Measurements from ENCODE around the gene LRIG1. TPM values are rescaled to one million over a fixed set of nuclear protein-coding genes. Genes with fewer than 3 reads are reported as not detected.

Gene LRIG1
- total and polyA plus RNA-seq, 2 of the 8 experiments (the other 6 are each of a cell fraction or from before 2014, with no cell fraction given): 78.1 to 88.7 TPM

GRCh38 chr3:66414846-66415245 is 86.0 kb downstream of the LRIG1 start:
- Histone ChIP-seq H3K79me1 (ENCODE audit: low read depth, low read length) (peaks cover 28% of the 10 kb centered on the region), H3K27ac (ENCODE audit: low read depth, low read length) (no peak overlapping the region), H2BK120ac (replicated peaks; ENCODE audit: low read depth, low read length) (no peak overlapping the region), H3K23ac (ENCODE audit: insufficient read length) (no peak overlapping the region), H4K91ac (replicated peaks; ENCODE audit: insufficient read length, low read length) (no peak overlapping the region), H3K4me1 (replicated peaks in 1 of 4; ENCODE audit: control insufficient read depth in 3 of 4, insufficient read depth in 4 of 4, low read length in 3 of 4) (peaks cover 4 to 20% (median 7%) of the 10 kb centered on the region in 4 experiments; a peak in 5 of 7 replicates), H2AK5ac (ENCODE audit: low read depth, low read length) (no peak overlapping the region), H4K5ac (ENCODE audit: insufficient read length, low read depth, low read length) (no peak overlapping the region), H3K4me3 (ENCODE audit: extremely low read depth in 1 of 4, insufficient read depth in 2 of 4, low read depth in 3 of 4, low read length in 4 of 4) (no peak overlapping the region), H3K9me3 (ENCODE audit: insufficient read depth in 2 of 2, low read depth in 1 of 2, low read length in 1 of 2) (no peaks in the 10 kb centered on the region), H3K4me2 (ENCODE audit: insufficient read depth in 1 of 2, low read depth in 2 of 2, low read length in 2 of 2) (no peak overlapping the region), H3K27me3 (replicated peaks in 1 of 4; ENCODE audit: control insufficient read depth in 3 of 4, extremely low read depth in 1 of 4, insufficient read depth in 3 of 4, low read length in 3 of 4) (no peaks in the 10 kb centered on the region), H2BK15ac (ENCODE audit: low read length) (no peak overlapping the region), H3K14ac (ENCODE audit: insufficient read length) (no peak overlapping the region), H3K56ac (replicated peaks; ENCODE audit: insufficient read length, low read depth, low read length) (no peak overlapping the region), H2BK12ac (ENCODE audit: low read depth, low read length) (no peak overlapping the region), H2BK5ac (ENCODE audit: low read depth, low read length) (no peak overlapping the region), H4K8ac (ENCODE audit: extremely low read depth, insufficient read depth, low read length) (no peak overlapping the region), H3K36me3 (ENCODE audit: control insufficient read depth in 2 of 4, insufficient read depth in 4 of 4, low read length in 3 of 4) (peaks cover 40 to 70% (median 60%) of the 10 kb centered on the region in 4 experiments), H2AFZ (ENCODE audit: low read length) (no peak overlapping the region), H3K4ac (replicated peaks; ENCODE audit: insufficient read length, low read depth, low read length) (no peak overlapping the region), H3K23me2 (ENCODE audit: low read depth, low read length) (no peaks in the 10 kb centered on the region), H3K79me2 (ENCODE audit: control insufficient read depth in 1 of 2, insufficient read depth in 2 of 2, low read length in 2 of 2) (peaks cover 0 to 73% of the 10 kb centered on the region in 2 experiments; a peak in 3 of 4 replicates), H4K20me1 (replicated peaks in 1 of 2; ENCODE audit: control insufficient read depth in 1 of 2, insufficient read depth in 2 of 2, low read length in 2 of 2) (peaks cover 11 to 15% of the 10 kb centered on the region in 2 experiments), H2BK20ac (ENCODE audit: low read length) (no peak overlapping the region), H3K18ac (ENCODE audit: extremely low read depth, low read length) (no peak overlapping the region), H3K9ac (replicated peaks in 1 of 4; ENCODE audit: extremely low read depth in 1 of 4, low read depth in 3 of 4, low read length in 3 of 4) (no peak overlapping the region)
- FAIRE-seq (no peak), DNase-seq (ENCODE audit: low read depth in 1 of 2, low spot score in 2 of 2) (no peak)
- TF ChIP-seq SIN3A (conservative IDR thresholded peaks at IDR 0.05 in 1 of 2, IDR thresholded peaks at IDR 0.05 in 1 of 2; ENCODE audit: low read depth in 1 of 2, low read length in 2 of 2) (no peak), RBBP5 (IDR thresholded peaks at IDR 0.05; ENCODE audit: borderline replicate concordance, low read depth, low read length) (no peak), HDAC6 (IDR thresholded peaks at IDR 0.05; ENCODE audit: low read depth, low read length) (no peak), RAD21 (IDR thresholded peaks at IDR 0.05 in 1 of 2, conservative IDR thresholded peaks at IDR 0.05 in 1 of 2; ENCODE audit: low read depth in 2 of 2, low read length in 2 of 2) (no peak), BACH1 (IDR thresholded peaks at IDR 0.05; ENCODE audit: low read length) (no peak), HDAC2 (IDR thresholded peaks at IDR 0.05; ENCODE audit: borderline replicate concordance in 1 of 2, low read depth in 2 of 2, low read length in 2 of 2) (no peak), SP2 (IDR thresholded peaks at IDR 0.05; ENCODE audit: low read length) (no peak), SRF (IDR thresholded peaks at IDR 0.05; ENCODE audit: low read depth, low read length) (no peak), ZNF274 (IDR thresholded peaks at IDR 0.05; ENCODE audit: borderline replicate concordance, extremely low read depth, low read length) (no peak), YY1 (IDR thresholded peaks at IDR 0.05; ENCODE audit: low read depth, low read length) (no peak), TAF1 (IDR thresholded peaks at IDR 0.05; ENCODE audit: low read depth, low read length) (no peak), CEBPB (IDR thresholded peaks at IDR 0.05; ENCODE audit: low read depth, low read length) (no peak), MAFK (IDR thresholded peaks at IDR 0.05; ENCODE audit: low read depth, low read length) (no peak), EP300 (IDR thresholded peaks at IDR 0.05; ENCODE audit: borderline replicate concordance in 1 of 2, low read depth in 2 of 2, low read length in 2 of 2) (no peak)
- ChIA-PET POLR2A (ENCODE audit: partially characterized antibody) (interaction anchor here (0.6 kb wide), 1 partner anchor 178 kb away, joined by 3 read pairs; no protein-coding TSS in a partner anchor), CTCF (ENCODE audit: partially characterized antibody) (interaction anchor here (0.9 to 1.8 kb wide), 5 partner anchors 9 to 401 kb away, joined by 3 to 6 read pairs (median 3); no protein-coding TSS in a partner anchor)
- 99% methylated on average over 5 of the region's 5 CpGs; no CpG with 5 or more reads in 1 of the 2 experiments for WGBS, 2 experiments (ENCODE audit: extremely low coverage in 1 of 2, insufficient coverage in 1 of 2, insufficient read length in 1 of 2, insufficient replicate concordance in 2 of 2, low coverage in 1 of 2, low lambda C conversion rate in 2 of 2, missing lambda C conversion rate in 1 of 2)
